ENCODE measurements around the gene GJA9. TPM values are rescaled to one million over a fixed set of nuclear protein-coding genes. Genes with fewer than 3 reads are reported as not detected.

The GJA9 gene
- total and polyA plus RNA-seq, 12 donors, result not detected

DNA sequence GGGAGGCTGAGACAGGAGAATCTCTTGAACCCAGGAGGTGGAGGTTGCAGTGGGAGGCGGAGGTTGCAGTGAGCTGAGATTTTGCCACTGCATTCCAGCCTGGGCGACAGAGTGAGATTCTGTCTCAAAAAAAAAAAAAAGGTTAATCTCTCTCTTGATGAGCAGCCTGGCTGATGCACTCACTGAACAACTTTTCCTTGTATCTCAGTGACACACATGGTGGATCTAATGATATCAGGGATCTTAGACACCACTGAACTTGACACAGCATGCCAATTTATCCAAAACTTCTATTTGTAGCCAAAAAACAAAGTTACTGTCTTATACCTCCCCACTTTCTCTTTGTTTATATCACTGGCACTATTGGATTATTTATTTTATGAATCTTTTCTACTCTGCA is 44.0 kb upstream of the GJA9 start:
- Histone ChIP-seq H3K27ac (no peak overlapping the region), H3K36me3 (no peaks in the 10 kb centered on the region), H3K9me3 (no peaks in the 10 kb centered on the region), H3K27me3 (no peaks in the 10 kb centered on the region), H3K4me1 (no peaks in the 10 kb centered on the region), H3K4me3 (no peak overlapping the region)
- intact Hi-C loops (cut with DNase I), result no loop called here
- TF ChIP-seq, protein P1, sequence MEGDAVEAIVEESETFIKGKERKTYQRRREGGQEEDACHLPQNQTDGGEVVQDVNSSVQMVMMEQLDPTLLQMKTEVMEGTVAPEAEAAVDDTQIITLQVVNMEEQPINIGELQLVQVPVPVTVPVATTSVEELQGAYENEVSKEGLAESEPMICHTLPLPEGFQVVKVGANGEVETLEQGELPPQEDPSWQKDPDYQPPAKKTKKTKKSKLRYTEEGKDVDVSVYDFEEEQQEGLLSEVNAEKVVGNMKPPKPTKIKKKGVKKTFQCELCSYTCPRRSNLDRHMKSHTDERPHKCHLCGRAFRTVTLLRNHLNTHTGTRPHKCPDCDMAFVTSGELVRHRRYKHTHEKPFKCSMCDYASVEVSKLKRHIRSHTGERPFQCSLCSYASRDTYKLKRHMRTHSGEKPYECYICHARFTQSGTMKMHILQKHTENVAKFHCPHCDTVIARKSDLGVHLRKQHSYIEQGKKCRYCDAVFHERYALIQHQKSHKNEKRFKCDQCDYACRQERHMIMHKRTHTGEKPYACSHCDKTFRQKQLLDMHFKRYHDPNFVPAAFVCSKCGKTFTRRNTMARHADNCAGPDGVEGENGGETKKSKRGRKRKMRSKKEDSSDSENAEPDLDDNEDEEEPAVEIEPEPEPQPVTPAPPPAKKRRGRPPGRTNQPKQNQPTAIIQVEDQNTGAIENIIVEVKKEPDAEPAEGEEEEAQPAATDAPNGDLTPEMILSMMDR (IDR thresholded peaks at IDR 0.05), result no peak
- no peak for ATAC-seq
- WGBS, 2 donors, result 90% methylated on average over 2 of the region's 2 CpGs
- no peak for DNase-seq

DNA sequence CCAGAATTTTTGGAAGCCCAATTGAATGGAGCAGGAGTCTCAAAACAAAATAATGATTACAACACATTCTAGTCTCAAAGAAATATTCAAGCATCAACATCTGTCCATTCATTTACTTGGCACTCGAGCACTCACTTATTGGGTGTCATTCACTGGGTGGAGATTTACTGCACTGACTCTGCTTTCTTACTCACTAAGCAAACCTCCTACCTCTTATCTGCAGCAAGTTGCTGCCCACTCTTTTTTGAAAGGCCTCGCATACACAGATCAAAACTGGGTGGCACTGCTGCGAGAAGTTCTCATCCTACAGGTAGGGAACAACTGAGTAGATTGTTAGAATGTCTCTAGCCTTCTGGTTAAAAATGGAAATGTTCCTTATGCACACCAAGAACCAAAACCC is 42.2 kb upstream of the GJA9 start:
- no peak overlapping the region for H3K4me3 ChIP-seq
- TF ChIP-seq, protein P1 (IDR thresholded peaks at IDR 0.05), result no peak
- DNase-seq, result no peak
- no peak overlapping the region for H3K27ac ChIP-seq
- ATAC-seq, result no peak
- 83 to 90% methylated on average over 3 of the region's 3 CpGs for WGBS, 2 donors
- no peaks in the 10 kb centered on the region for H3K9me3 ChIP-seq
- H3K36me3 ChIP-seq, result no peaks in the 10 kb centered on the region
- H3K4me1 ChIP-seq, result no peaks in the 10 kb centered on the region
- intact Hi-C loops (cut with DNase I), result no loop called here
- no peaks in the 10 kb centered on the region for H3K27me3 ChIP-seq

DNA sequence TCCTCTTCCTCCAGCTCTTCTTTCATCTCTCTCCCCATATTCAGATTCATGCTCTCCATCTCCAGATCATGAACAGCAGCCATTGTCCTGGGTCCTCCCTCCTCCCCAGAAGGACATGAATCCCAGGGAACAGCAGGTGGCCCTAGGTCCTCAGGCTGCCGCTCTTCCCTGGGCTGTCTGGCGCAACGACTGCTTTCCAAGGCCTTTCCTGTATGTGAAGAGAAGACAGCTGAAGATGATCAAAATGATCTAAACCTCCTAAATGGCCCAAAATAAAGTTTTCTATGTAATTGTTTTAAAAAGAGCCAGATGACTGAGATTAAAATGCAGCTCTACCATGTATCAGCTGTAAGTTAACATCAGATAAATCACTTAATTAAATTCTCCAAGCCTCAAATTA is 37.7 kb upstream of the GJA9 start:
- no peak overlapping the region for H3K27ac ChIP-seq
- H3K27me3 ChIP-seq, result no peaks in the 10 kb centered on the region
- peaks cover 0 to 13% (median 0%) of the 10 kb centered on the region in 9 donors for H3K36me3 ChIP-seq
- 50 to 57% methylated on average over 3 of the region's 3 CpGs for WGBS, 2 donors
- ATAC-seq, result peak in 2 of 8 donors; percentile 45 to 51
- DNase-seq, result no peak
- H3K4me1 ChIP-seq, result no peaks in the 10 kb centered on the region
- TF ChIP-seq, protein P1 (IDR thresholded peaks at IDR 0.05), result peak in 4 of 9 donors; percentile 10 to 33 (median 20)
- intact Hi-C loops (cut with DNase I), result loop anchor here in 1 of 10 donors (10.0 kb wide), 1 partner anchor 176 kb away; no protein-coding TSS in a partner anchor
- H3K9me3 ChIP-seq, result no peaks in the 10 kb centered on the region
- no peak overlapping the region for H3K4me3 ChIP-seq

DNA sequence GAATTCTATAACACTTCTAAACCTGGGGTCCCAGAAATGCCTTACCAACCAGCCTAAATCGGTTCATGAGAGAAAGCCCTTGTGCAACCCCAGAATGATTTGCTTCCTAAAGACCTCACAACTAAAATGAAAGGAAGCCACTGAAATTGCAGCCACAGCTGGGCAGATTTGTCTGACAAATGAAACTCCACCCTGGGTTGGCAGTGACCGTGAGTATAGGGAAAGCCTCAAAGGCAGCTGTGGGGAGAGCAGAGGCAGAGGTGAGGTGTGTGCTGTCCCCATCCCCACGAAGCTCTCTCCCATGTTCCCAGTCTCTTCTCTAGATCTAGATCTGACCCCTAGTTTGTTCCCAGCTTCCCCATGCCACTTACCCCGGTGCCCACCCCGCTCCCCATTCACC is 37.2 kb upstream of the GJA9 start:
- H3K27me3 ChIP-seq, result no peaks in the 10 kb centered on the region
- intact Hi-C loops (cut with DNase I), result loop anchor here in 1 of 10 donors (10.0 kb wide), 1 partner anchor 176 kb away; no protein-coding TSS in a partner anchor
- H3K27ac ChIP-seq, result no peak overlapping the region
- H3K4me1 ChIP-seq, result no peaks in the 10 kb centered on the region
- ATAC-seq (no peak), DNase-seq (no peak)
- H3K36me3 ChIP-seq, result peaks cover 0 to 13% (median 0%) of the 10 kb centered on the region in 9 donors
- TF ChIP-seq, protein P1 (IDR thresholded peaks at IDR 0.05), result no peak
- H3K4me3 ChIP-seq, result no peak overlapping the region
- 82 to 83% methylated on average over 5 of the region's 5 CpGs for WGBS, 2 donors
- H3K9me3 ChIP-seq, result no peaks in the 10 kb centered on the region
